ENCODE results near the gene TMEM192. TPM values are rescaled to one million over a fixed set of nuclear protein-coding genes. Genes with fewer than 3 reads are reported as not detected.

TMEM192 gene
- total and polyA plus RNA-seq, 2 of the 13 experiments (the other 11 are each of a cell fraction or from before 2014, with no cell fraction given): 19.8 to 19.9 TPM

DNA sequence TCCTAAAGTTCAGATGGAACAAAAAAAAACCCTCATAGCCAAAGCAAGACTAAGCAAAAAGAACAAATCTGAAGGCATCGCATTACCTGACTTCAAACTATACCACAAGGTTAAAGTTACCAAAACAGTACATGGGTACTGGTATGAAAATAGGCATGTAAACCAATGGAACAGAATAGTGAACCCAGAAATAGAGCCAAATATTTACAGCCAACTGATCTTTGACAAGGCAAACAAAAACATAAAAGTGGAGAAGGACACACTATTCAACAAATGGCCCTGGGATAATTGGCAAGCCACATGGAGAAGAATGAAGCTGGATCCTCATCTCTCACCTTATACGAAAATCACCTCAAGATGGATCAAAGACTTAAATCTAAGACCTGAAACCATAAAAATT lies 44.2 kb upstream of the TMEM192 start (continued):
- TF ChIP-seq ZNF850 (CRISPR knock-in tag; conservative IDR thresholded peaks at IDR 0.05): no peak
- TF ChIP-seq, protein P1, sequence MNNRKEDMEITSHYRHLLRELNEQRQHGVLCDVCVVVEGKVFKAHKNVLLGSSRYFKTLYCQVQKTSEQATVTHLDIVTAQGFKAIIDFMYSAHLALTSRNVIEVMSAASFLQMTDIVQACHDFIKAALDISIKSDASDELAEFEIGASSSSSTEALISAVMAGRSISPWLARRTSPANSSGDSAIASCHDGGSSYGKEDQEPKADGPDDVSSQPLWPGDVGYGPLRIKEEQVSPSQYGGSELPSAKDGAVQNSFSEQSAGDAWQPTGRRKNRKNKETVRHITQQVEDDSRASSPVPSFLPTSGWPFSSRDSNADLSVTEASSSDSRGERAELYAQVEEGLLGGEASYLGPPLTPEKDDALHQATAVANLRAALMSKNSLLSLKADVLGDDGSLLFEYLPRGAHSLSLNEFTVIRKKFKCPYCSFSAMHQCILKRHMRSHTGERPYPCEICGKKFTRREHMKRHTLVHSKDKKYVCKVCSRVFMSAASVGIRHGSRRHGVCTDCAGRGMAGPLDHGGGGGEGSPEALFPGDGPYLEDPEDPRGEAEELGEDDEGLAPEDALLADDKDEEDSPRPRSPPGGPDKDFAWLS (CRISPR knock-in tag; IDR thresholded peaks at IDR 0.05; ENCODE audit: borderline replicate concordance): no peak
- no peak for TF ChIP-seq ZNF780A (CRISPR knock-in tag; IDR thresholded peaks at IDR 0.05)
- TF ChIP-seq FOXP1 (IDR thresholded peaks at IDR 0.05): no peak
- TF ChIP-seq FOXP1 (CRISPR knock-in tag; IDR thresholded peaks at IDR 0.05): peak; percentile 47
- no peak for TF ChIP-seq JARID2 (CRISPR knock-in tag; IDR thresholded peaks at IDR 0.05; ENCODE audit: insufficient replicate concordance)
- peak; percentile 13; the same call in 1 of the 2 replicates for TF ChIP-seq SAP130 (CRISPR knock-in tag; IDR thresholded peaks at IDR 0.05; ENCODE audit: low read depth)
- TF ChIP-seq, protein P2, sequence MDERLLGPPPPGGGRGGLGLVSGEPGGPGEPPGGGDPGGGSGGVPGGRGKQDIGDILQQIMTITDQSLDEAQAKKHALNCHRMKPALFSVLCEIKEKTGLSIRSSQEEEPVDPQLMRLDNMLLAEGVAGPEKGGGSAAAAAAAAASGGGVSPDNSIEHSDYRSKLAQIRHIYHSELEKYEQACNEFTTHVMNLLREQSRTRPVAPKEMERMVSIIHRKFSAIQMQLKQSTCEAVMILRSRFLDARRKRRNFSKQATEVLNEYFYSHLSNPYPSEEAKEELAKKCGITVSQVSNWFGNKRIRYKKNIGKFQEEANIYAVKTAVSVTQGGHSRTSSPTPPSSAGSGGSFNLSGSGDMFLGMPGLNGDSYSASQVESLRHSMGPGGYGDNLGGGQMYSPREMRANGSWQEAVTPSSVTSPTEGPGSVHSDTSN (CRISPR knock-in tag; IDR thresholded peaks at IDR 0.05): no peak
- TF ChIP-seq ZNF30 (CRISPR knock-in tag; IDR thresholded peaks at IDR 0.05): no peak
- no peak for TF ChIP-seq ZNF17 (CRISPR knock-in tag; IDR thresholded peaks at IDR 0.05)
- TF ChIP-seq SAFB2 (CRISPR knock-in tag; IDR thresholded peaks at IDR 0.05; ENCODE audit: borderline replicate concordance, low read depth): no peak
- TF ChIP-seq HNRNPUL1 (IDR thresholded peaks at IDR 0.05; ENCODE audit: low read depth, low read length): no peak
- 0 out of 2 replicates have a peak, but pooled peaks have one; percentile 66 for TF ChIP-seq ZNF644 (CRISPR knock-in tag; IDR thresholded peaks at IDR 0.05; ENCODE audit: low read depth)
- peak; percentile 90 for TF ChIP-seq ZKSCAN8 (CRISPR knock-in tag; IDR thresholded peaks at IDR 0.05; ENCODE audit: borderline replicate concordance)

Measured in HepG2 (cell line).